H9 (cell line): Measurements from ENCODE around the gene JARID2. TPM values are rescaled to one million over a fixed set of nuclear protein-coding genes. Genes with fewer than 3 reads are reported as not detected.

ENCODE experiments used
- DNase-seq: peaks from one replicate; pipeline ENCODE4 v3.0.0-alpha.2; 2017
- H2AFZ ChIP-seq: one replicate; pipeline ENCODE4 v1.6.1; 2013; ENCODE audit warnings: mild to moderate bottlenecking, low read length, control low read depth, moderate library complexity
- H2AK5ac ChIP-seq: 2 replicates; pipeline ENCODE4 v1.6.1; 2013; ENCODE audit warnings: low read length, control low read depth, mixed read lengths; ENCODE audit not compliant: insufficient read length
- H2BK120ac ChIP-seq: one replicate; pipeline ENCODE4 v1.6.1; 2013; ENCODE audit warnings: low read depth, mild to moderate bottlenecking, low read length, control low read depth, inconsistent platforms; ENCODE audit not compliant: poor library complexity, severe bottlenecking
- H2BK12ac ChIP-seq: 2 replicates; pipeline ENCODE4 v1.6.1; 2013; ENCODE audit warnings: low read length, control low read depth, mixed read lengths, low read depth; ENCODE audit not compliant: insufficient read length
- H2BK15ac ChIP-seq: 2 replicates; pipeline ENCODE4 v1.6.1; 2013; ENCODE audit warnings: low read depth, low read length, control low read depth
- H2BK20ac ChIP-seq: one replicate; pipeline ENCODE4 v1.6.1; 2013; ENCODE audit warnings: low read depth, mild to moderate bottlenecking, low read length, control low read depth, inconsistent platforms; ENCODE audit not compliant: poor library complexity, severe bottlenecking
- H2BK5ac ChIP-seq: 2 replicates; pipeline ENCODE4 v1.6.1; 2013; ENCODE audit warnings: low read length, control low read depth, mixed read lengths; ENCODE audit not compliant: insufficient read length
- H3K14ac ChIP-seq: 2 replicates; pipeline ENCODE4 v1.6.1; 2013; ENCODE audit warnings: low read length, control low read depth; ENCODE audit not compliant: insufficient read depth
- H3K18ac ChIP-seq: 2 replicates; pipeline ENCODE4 v1.6.1; 2013; ENCODE audit warnings: low read depth, mild to moderate bottlenecking, mixed read lengths, low read length, control low read depth; ENCODE audit not compliant: insufficient read length
- H3K23ac ChIP-seq: 2 replicates; pipeline ENCODE4 v1.6.1; 2013; ENCODE audit warnings: low read length, control low read depth, mixed read lengths, low read depth; ENCODE audit not compliant: insufficient read length
- H3K23me2 ChIP-seq: 2 replicates; pipeline ENCODE4 v1.6.1; 2013; ENCODE audit warnings: low read depth, mild to moderate bottlenecking, mixed read lengths, low read length, control low read depth; ENCODE audit not compliant: insufficient read length, poor library complexity, severe bottlenecking
- H3K27ac ChIP-seq: 2 replicates; pipeline ENCODE4 v1.5.1; 2013; ENCODE audit warnings: low read length, control low read depth, mixed read lengths, low read depth; ENCODE audit not compliant: insufficient read length
- H3K27me3 ChIP-seq: 2 replicates; pipeline ENCODE4 v1.6.1; 2013; ENCODE audit warnings: low read length, control low read depth, inconsistent platforms; ENCODE audit not compliant: insufficient read depth
- H3K4ac ChIP-seq: 2 replicates; pipeline ENCODE4 v1.6.1; 2013; ENCODE audit warnings: low read depth, mild to moderate bottlenecking, control low read depth, inconsistent platforms, low read length, moderate library complexity
- H3K4me1 ChIP-seq: 2 replicates; pipeline ENCODE4 v1.6.1; 2013; ENCODE audit warnings: low read length, control low read depth, inconsistent platforms; ENCODE audit not compliant: insufficient read depth
- H3K4me2 ChIP-seq: 2 replicates; pipeline ENCODE4 v1.6.1; 2013; ENCODE audit warnings: low read length, control low read depth, mixed read lengths; ENCODE audit not compliant: insufficient read length, insufficient read depth
- H3K56ac ChIP-seq: 2 replicates; pipeline ENCODE4 v1.6.1; 2013; ENCODE audit warnings: low read depth, mild to moderate bottlenecking, mixed read lengths, low read length, control low read depth; ENCODE audit not compliant: insufficient read length
- H3K79me1 ChIP-seq: 2 replicates; pipeline ENCODE4 v1.6.1; 2013; ENCODE audit warnings: low read depth, mild to moderate bottlenecking, moderate library complexity, low read length, control low read depth, inconsistent platforms; ENCODE audit not compliant: insufficient read depth, poor library complexity, severe bottlenecking
- H3K79me2 ChIP-seq: 2 replicates; pipeline ENCODE4 v1.6.1; 2013; ENCODE audit warnings: low read length, control low read depth, inconsistent platforms; ENCODE audit not compliant: insufficient read depth
- H3K9ac ChIP-seq: 2 replicates; pipeline ENCODE4 v1.6.1; 2013; ENCODE audit warnings: low read length, control low read depth, mixed read lengths; ENCODE audit not compliant: insufficient read length; ENCODE audit errors: extremely low read depth
- H3K9me3 ChIP-seq: one replicate; pipeline ENCODE4 v1.6.1; 2013; ENCODE audit warnings: low read depth, low read length, inconsistent platforms; ENCODE audit not compliant: control insufficient read depth
- H3T11ph ChIP-seq: one replicate; pipeline ENCODE4 v1.6.1; 2013; ENCODE audit warnings: mild to moderate bottlenecking, low read length, control low read depth, inconsistent platforms
- H4K20me1 ChIP-seq: one replicate; pipeline ENCODE4 v1.6.1; 2013; ENCODE audit not compliant: control insufficient read depth, insufficient read length, insufficient read depth
- H4K5ac ChIP-seq: 2 replicates; pipeline ENCODE4 v1.6.1; 2013; ENCODE audit warnings: low read depth, mild to moderate bottlenecking, mixed read lengths, low read length, control low read depth; ENCODE audit not compliant: insufficient read length
- H4K8ac ChIP-seq: replicated peaks from 2 replicates; pipeline ENCODE4 v1.6.1; 2013; ENCODE audit warnings: low read length, control low read depth, mixed read lengths, low read depth; ENCODE audit not compliant: insufficient read length
- H4K91ac ChIP-seq: 2 replicates; pipeline ENCODE4 v1.6.1; 2013; ENCODE audit warnings: low read depth, mild to moderate bottlenecking, moderate library complexity, mixed read lengths, low read length, control low read depth; ENCODE audit not compliant: insufficient read length
- H3K27ac Mint-ChIP-seq, 3 experiments: 2 replicates in 2 of 3; 3 replicates in 1 of 3; pipeline ENCODE4 v1.8.0; 2020 to 2021; ENCODE audit warnings: mixed read lengths in 3 of 3, mild to moderate bottlenecking in 1 of 3, moderate library complexity in 1 of 3
- H3K27me3 Mint-ChIP-seq: 2 replicates; pipeline ENCODE4 v1.8.0; 2021; ENCODE audit warnings: low read depth, mild to moderate bottlenecking, moderate library complexity, mixed read lengths
- H3K36me3 Mint-ChIP-seq, 3 experiments: 2 replicates in 2 of 3; 3 replicates in 1 of 3; pipeline ENCODE4 v1.8.0; 2020 to 2021; ENCODE audit warnings: low read depth in 3 of 3, mixed read lengths in 3 of 3; ENCODE audit not compliant: insufficient read depth in 1 of 3
- H3K4me1 Mint-ChIP-seq, 2 experiments: 2 replicates each; pipeline ENCODE4 v1.8.0; 2020; ENCODE audit warnings: mixed read lengths in 2 of 2
- H3K4me3 Mint-ChIP-seq, 2 experiments: 2 replicates in 1 of 2; 3 replicates in 1 of 2; pipeline ENCODE4 v1.8.0; 2020 to 2021; ENCODE audit warnings: mild to moderate bottlenecking in 2 of 2, mixed read lengths in 2 of 2, moderate library complexity in 1 of 2
- H3K9me3 Mint-ChIP-seq, 2 experiments: 2 replicates in 1 of 2; 3 replicates in 1 of 2; pipeline ENCODE4 v1.8.0; 2020; ENCODE audit warnings: mild to moderate bottlenecking in 2 of 2, mixed read lengths in 2 of 2, moderate library complexity in 1 of 2
- CTCF ChIP-seq: fragments of 200-600 bp; sonication (generic); conservative IDR thresholded peaks from 3 replicates; pipeline ENCODE4 v1.8.0; 2021; ENCODE audit warnings: antibody characterized with exemption, mild to moderate bottlenecking
- WGBS: extraction: QIAGEN DNeasy Blood & Tissue Kit; methylation state at CpG from one replicate; pipeline ENCODE4 v1.1.7; 2013; ENCODE audit warnings: missing lambda C conversion rate, low lambda C conversion rate, mixed read lengths; ENCODE audit not compliant: insufficient read length; ENCODE audit errors: extremely low coverage; 5-methylcytosine and 5-hydroxymethylcytosine counted together
- total RNA-seq: library from RNA; stranded (reverse); gene quantifications from 2 replicates; pipeline ENCODE4 v1.2.1, GENCODE V29; 2021

JARID2 gene
- total RNA-seq, 1 experiment from 2014 or later = 174 TPM

- TF ChIP-seq CTCF = no peak
- H2BK120ac ChIP-seq = no peak overlapping the region
- no peak overlapping the region for H3T11ph ChIP-seq
- H2BK5ac ChIP-seq = no peak overlapping the region
- no peak overlapping the region for H4K8ac ChIP-seq
- H3K9me3 ChIP-seq = no peaks in the 10 kb centered on the region
- no peak overlapping the region for H3K27ac ChIP-seq
- no peak overlapping the region for H2BK15ac ChIP-seq
- H3K79me1 ChIP-seq = no peaks in the 10 kb centered on the region
- H4K20me1 ChIP-seq = no peaks in the 10 kb centered on the region
- H3K79me2 ChIP-seq = no peaks in the 10 kb centered on the region
- WGBS = no CpG with 5 or more reads among the region's 2 CpGs
- no peak overlapping the region for H3K23ac ChIP-seq
- H3K4me3 Mint-ChIP-seq = no peak overlapping the region
- peaks cover 0 to 10% (median 2%) of the 10 kb centered on the region in 3 experiments; a peak in 2 of 7 replicates for H3K36me3 Mint-ChIP-seq
- H4K5ac ChIP-seq = no peak overlapping the region
- no peaks in the 10 kb centered on the region for H3K9me3 Mint-ChIP-seq
- no peak for DNase-seq
- no peak overlapping the region for H3K4ac ChIP-seq
- peaks cover 14% of the 10 kb centered on the region for H3K4me1 ChIP-seq
- no peaks in the 10 kb centered on the region for H3K23me2 ChIP-seq
- H2BK12ac ChIP-seq = no peak overlapping the region
- H3K14ac ChIP-seq = no peak overlapping the region
- no peak overlapping the region for H3K56ac ChIP-seq
- no peak overlapping the region for H2AK5ac ChIP-seq
- H3K27me3 ChIP-seq = no peaks in the 10 kb centered on the region
- no peaks in the 10 kb centered on the region; the same call in 1 of the 2 replicates for H3K27me3 Mint-ChIP-seq
- H3K9ac ChIP-seq = no peak overlapping the region
- H3K4me2 ChIP-seq = no peak overlapping the region
- peaks cover 50 to 68% of the 10 kb centered on the region in 2 experiments for H3K4me1 Mint-ChIP-seq
- H2AFZ ChIP-seq = no peak overlapping the region
- no peak overlapping the region for H2BK20ac ChIP-seq
- H3K18ac ChIP-seq = no peak overlapping the region
- H3K27ac Mint-ChIP-seq = no peak overlapping the region
- no peak overlapping the region for H4K91ac ChIP-seq
Observed at GRCh38 chr6:15550546-15551123, 304.8 kb downstream of the JARID2 start.
